Ishikawa (cell line): Measurements from ENCODE around the gene PTGS2.

Experiments
- CEBPB ChIP-seq: IDR thresholded peaks from 2 replicates; pipeline ENCODE4 v1.6.1; 2012
- CREB1 ChIP-seq: IDR thresholded peaks from 2 replicates; pipeline ENCODE4 v1.6.1; 2012; ENCODE audit warnings: low read depth
- EGR1 ChIP-seq: IDR thresholded peaks from 2 replicates; pipeline ENCODE4 v1.6.1; 2012
- EP300 ChIP-seq: IDR thresholded peaks from 2 replicates; pipeline ENCODE4 v1.6.1; 2012; ENCODE audit warnings: borderline replicate concordance
- FOXM1 ChIP-seq: IDR thresholded peaks from 2 replicates; pipeline ENCODE4 v1.6.1; 2012; ENCODE audit warnings: low read depth, borderline replicate concordance
- MAX ChIP-seq: IDR thresholded peaks from 2 replicates; pipeline ENCODE4 v1.6.1; 2012
- NFIC ChIP-seq: IDR thresholded peaks from 2 replicates; pipeline ENCODE4 v1.6.1; 2012
- RAD21 ChIP-seq: IDR thresholded peaks from 2 replicates; pipeline ENCODE4 v1.6.1; 2012; ENCODE audit warnings: low read depth
- REST ChIP-seq: IDR thresholded peaks from 2 replicates; pipeline ENCODE4 v1.6.1; 2012; ENCODE audit warnings: low read depth, mild to moderate bottlenecking
- TAF1 ChIP-seq: IDR thresholded peaks from 2 replicates; pipeline ENCODE4 v1.6.1; 2012; ENCODE audit warnings: low read depth, mild to moderate bottlenecking
- TCF12 ChIP-seq: IDR thresholded peaks from 2 replicates; pipeline ENCODE4 v1.6.1; 2012; ENCODE audit warnings: low read depth
- TEAD4 ChIP-seq: IDR thresholded peaks from 2 replicates; pipeline ENCODE4 v1.6.1; 2012
- USF1 ChIP-seq: IDR thresholded peaks from 2 replicates; pipeline ENCODE4 v1.6.1; 2012
- YY1 ChIP-seq: IDR thresholded peaks from 2 replicates; pipeline ENCODE4 v1.6.1; 2012; ENCODE audit warnings: low read depth
- ZBTB7A ChIP-seq: IDR thresholded peaks from 2 replicates; pipeline ENCODE4 v1.6.1; 2012; ENCODE audit warnings: low read depth

The PTGS2 gene

GRCh38 chr1:186636786-186637185 lies 43.4 kb downstream of the PTGS2 start:
- TF ChIP-seq CEBPB (no peak), EGR1 (no peak), CREB1 (no peak), REST (no peak), NFIC (no peak), EP300 (no peak), YY1 (no peak), RAD21 (no peak), MAX (no peak), TCF12 (no peak)

GRCh38 chr1:186634511-186634910 lies 45.7 kb downstream of the PTGS2 start:
- TF ChIP-seq TEAD4 (no peak), CREB1 (no peak), CEBPB (no peak), TCF12 (no peak), FOXM1 (no peak), YY1 (no peak), ZBTB7A (no peak), REST (no peak), MAX (no peak), RAD21 (no peak), NFIC (no peak), USF1 (no peak)

- TF ChIP-seq MAX: no peak
- no peak for TF ChIP-seq EP300
- TF ChIP-seq EGR1: no peak
- no peak for TF ChIP-seq TCF12
- no peak for TF ChIP-seq REST
- TF ChIP-seq CEBPB: no peak
- TF ChIP-seq RAD21: no peak
- TF ChIP-seq NFIC: no peak
- no peak for TF ChIP-seq USF1
- no peak for TF ChIP-seq FOXM1
- TF ChIP-seq TEAD4: no peak
- no peak for TF ChIP-seq TAF1
- TF ChIP-seq ZBTB7A: no peak
- no peak for TF ChIP-seq CREB1
- TF ChIP-seq YY1: no peak
Observed at GRCh38 chr1:186633116-186633515, 47.1 kb downstream of the PTGS2 start.

GRCh38 chr1:186629341-186629740 lies 50.9 kb downstream of the PTGS2 start:
- TF ChIP-seq NFIC: no peak
- no peak for TF ChIP-seq ZBTB7A
- no peak for TF ChIP-seq EGR1

GRCh38 chr1:186628910-186629309 lies 51.3 kb downstream of the PTGS2 start:
- TF ChIP-seq YY1 (no peak), RAD21 (no peak)
